ENCODE data around the gene PARD3. TPM values are rescaled to one million over a fixed set of nuclear protein-coding genes. Genes with fewer than 3 reads are reported as not detected.

The PARD3 gene
- total RNA-seq, 2 experiments from 2014 or later: 0.61 to 0.63 TPM

GRCh38 chr10:34489973-34490745, 324.9 kb downstream of the PARD3 start:
- ChIA-PET POLR2A (no interaction called here), CTCF (no interaction called here)

- ChIA-PET POLR2A (no interaction called here), CTCF (no interaction called here)
Observed at GRCh38 chr10:34489411-34489810, 325.7 kb downstream of the PARD3 start.

- ChIA-PET CTCF (no interaction called here), POLR2A (no interaction called here)
Observed at GRCh38 chr10:34488476-34489130, 326.5 kb downstream of the PARD3 start.

- ChIA-PET CTCF (no interaction called here), POLR2A (no interaction called here)
Observed at GRCh38 chr10:34486008-34486407, 329.1 kb downstream of the PARD3 start.

GRCh38 chr10:34484164-34484563, 330.9 kb downstream of the PARD3 start:
- POLR2A ChIA-PET: no interaction called here
- CTCF ChIA-PET: no interaction called here

GRCh38 chr10:34480345-34480744, 334.8 kb downstream of the PARD3 start:
- ChIA-PET POLR2A (no interaction called here), CTCF (no interaction called here)

- ChIA-PET POLR2A (no interaction called here), CTCF (no interaction called here)
Observed at GRCh38 chr10:34479520-34480179, 335.4 kb downstream of the PARD3 start.

GRCh38 chr10:34477249-34477648, 337.8 kb downstream of the PARD3 start:
- ChIA-PET CTCF (no interaction called here), POLR2A (no interaction called here)

GRCh38 chr10:34476608-34477007, 338.5 kb downstream of the PARD3 start:
- CTCF ChIA-PET: no interaction called here

GRCh38 chr10:34475786-34476185, 339.3 kb downstream of the PARD3 start:
- ChIA-PET POLR2A (no interaction called here), CTCF (no interaction called here)

More at GRCh38 chr10:34476608-34477007, 338.5 kb downstream of the PARD3 start:
- POLR2A ChIA-PET: no interaction called here

- ChIA-PET POLR2A (no interaction called here), CTCF (no interaction called here)
Observed at GRCh38 chr10:34475274-34475646, 339.8 kb downstream of the PARD3 start.

GRCh38 chr10:34474555-34475273, 340.4 kb downstream of the PARD3 start:
- ChIA-PET CTCF (no interaction called here), POLR2A (no interaction called here)

GRCh38 chr10:34474009-34474376, 341.1 kb downstream of the PARD3 start:
- ChIA-PET CTCF (no interaction called here), POLR2A (no interaction called here)

- ChIA-PET CTCF (no interaction called here), POLR2A (no interaction called here)
Observed at GRCh38 chr10:34473174-34474008, 341.7 kb downstream of the PARD3 start.

- POLR2A ChIA-PET: no interaction called here
- CTCF ChIA-PET: no interaction called here
Observed at GRCh38 chr10:34470307-34470706, 344.8 kb downstream of the PARD3 start.

GRCh38 chr10:34469446-34469845, 345.6 kb downstream of the PARD3 start:
- ChIA-PET CTCF (no interaction called here), POLR2A (no interaction called here)

- CTCF ChIA-PET: no interaction called here
- POLR2A ChIA-PET: no interaction called here
Observed at GRCh38 chr10:34467902-34468301, 347.2 kb downstream of the PARD3 start.

- CTCF ChIA-PET: no interaction called here
- POLR2A ChIA-PET: no interaction called here
Observed at GRCh38 chr10:34467364-34467763, 347.7 kb downstream of the PARD3 start.

GRCh38 chr10:34465678-34466077, 349.4 kb downstream of the PARD3 start:
- CTCF ChIA-PET: no interaction called here

GRCh38 chr10:34464591-34464990, 350.5 kb downstream of the PARD3 start:
- CTCF ChIA-PET: no interaction called here
- POLR2A ChIA-PET: no interaction called here

More at GRCh38 chr10:34465678-34466077, 349.4 kb downstream of the PARD3 start:
- POLR2A ChIA-PET: no interaction called here
